ENCODE measurements around the gene SKAP1.
"Not testable (repeated sequence)": the region's sequence is repeated elsewhere in the genome, so short reads cannot be mapped to it uniquely, and the experiment has no call there.

The SKAP1 gene

GRCh38 chr17:48373130-48373830, 56.7 kb downstream of the SKAP1 start:
- no peak for DNase-seq (ENCODE audit: low read depth)

DNA sequence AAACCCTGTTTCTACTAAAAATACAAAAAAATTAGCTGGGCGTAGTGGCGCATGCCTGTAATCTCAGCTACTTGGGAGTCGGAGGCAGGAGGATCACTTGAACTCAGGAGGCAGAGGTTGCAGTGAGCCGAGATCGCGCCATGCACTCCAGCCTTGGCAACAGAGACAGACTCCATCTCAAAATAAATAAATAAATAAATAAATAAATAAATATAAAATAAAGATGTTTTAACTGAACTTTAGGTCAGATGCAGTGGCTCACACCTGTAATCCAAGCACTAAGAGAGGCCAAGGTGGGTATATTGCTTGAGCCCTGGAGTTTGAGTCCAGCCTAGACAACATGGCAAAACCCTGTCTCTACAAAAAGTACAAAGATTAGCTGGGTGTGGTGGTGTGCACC, 61.0 kb downstream of the SKAP1 start:
- DNase-seq (ENCODE audit: low read depth) = not testable (repeated sequence)

DNA sequence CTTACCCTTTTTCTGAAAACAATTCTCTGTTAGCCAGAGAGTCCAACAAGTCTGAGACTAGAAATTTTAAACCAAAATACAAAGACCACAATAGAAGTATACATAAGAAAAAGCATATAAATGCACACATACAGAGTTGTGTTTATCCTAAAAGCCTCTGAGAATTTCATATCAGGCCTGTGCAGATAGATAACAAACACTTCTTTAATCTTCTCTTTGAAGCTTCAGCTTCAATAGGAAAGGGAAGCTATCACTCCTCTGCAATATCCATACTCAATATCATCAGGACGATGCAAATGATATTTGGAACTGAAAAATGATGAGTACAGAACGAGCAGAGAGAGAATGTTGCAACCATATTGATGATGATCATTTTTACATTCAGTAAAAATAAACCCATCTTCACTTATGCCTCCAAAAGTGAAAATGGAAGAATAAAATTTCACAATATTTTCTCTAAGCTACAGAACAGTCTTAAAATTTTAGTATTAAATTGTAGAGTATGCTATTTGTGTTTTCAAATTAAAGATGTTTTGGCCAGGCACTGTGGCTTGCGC, 61.6 kb downstream of the SKAP1 start:
- DNase-seq (ENCODE audit: low read depth) = no peak

- no peak for DNase-seq (ENCODE audit: low read depth)
Observed at GRCh38 chr17:48363161-48363560, 66.9 kb downstream of the SKAP1 start.

GRCh38 chr17:48360861-48361633, 69.0 kb downstream of the SKAP1 start:
- DNase-seq (ENCODE audit: low read depth) = not testable (repeated sequence)

- DNase-seq (ENCODE audit: low read depth) = no peak
Observed at GRCh38 chr17:48357779-48358602, 72.0 kb downstream of the SKAP1 start.

- DNase-seq (ENCODE audit: low read depth) = no peak
Observed at GRCh38 chr17:48356866-48357265, 73.1 kb downstream of the SKAP1 start.

DNA sequence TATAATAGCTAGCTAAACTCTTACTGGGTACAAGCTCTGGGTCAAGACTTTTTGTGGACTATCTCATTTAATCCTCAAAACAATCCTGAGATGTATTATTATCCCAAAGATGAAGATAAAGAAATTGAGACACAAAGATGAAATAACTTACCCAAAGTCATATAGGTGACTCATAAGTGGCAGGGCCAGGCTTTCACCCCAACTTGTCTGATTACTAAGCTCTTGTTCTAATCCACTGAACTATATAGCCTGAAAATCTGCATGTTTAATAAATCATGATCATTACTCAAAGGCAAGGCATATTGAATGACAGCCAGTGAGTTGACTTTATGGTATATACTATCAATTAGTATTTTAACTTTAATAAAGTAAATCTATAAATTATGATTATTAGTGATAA, 77.4 kb downstream of the SKAP1 start:
- DNase-seq (ENCODE audit: low read depth) = no peak

DNA sequence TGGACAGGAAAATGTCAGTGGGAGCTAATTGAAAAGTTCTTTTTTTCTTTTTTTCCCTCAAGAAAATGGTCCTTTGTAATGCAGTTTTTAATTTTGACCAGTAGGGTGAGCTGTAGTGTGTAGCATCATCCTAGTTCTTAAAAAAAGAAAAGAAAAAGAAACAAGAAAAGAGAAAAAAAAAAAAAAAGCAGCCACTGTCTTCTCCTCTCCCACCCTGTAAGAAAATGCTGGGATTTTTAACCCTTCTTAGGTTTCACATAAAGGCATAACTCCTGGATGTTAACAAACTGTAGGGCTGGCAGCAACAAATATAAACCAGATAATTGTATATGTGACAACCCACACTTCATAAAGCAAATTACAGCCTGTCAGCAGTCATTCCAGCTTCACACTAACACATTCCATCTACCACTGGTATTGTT, 78.1 kb downstream of the SKAP1 start:
- DNase-seq (ENCODE audit: low read depth) = no peak

DNA sequence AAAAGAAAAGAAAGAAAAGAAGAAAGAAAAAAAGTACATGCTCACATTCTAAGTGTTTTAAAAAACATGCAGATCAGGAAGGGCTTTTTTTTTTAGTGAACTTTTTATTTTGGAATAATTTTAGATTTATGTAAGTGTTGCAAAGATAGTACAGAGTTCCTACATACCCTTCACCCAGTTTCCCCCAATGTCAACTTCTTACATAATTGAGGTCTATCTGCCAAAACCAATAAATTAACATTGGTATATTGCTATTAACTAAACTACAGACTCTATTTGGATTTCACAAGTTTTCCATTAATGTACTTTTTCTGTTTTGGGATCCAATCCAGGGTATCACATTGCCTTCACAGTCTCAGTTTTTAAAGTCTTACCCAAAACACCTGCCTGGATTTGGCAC, 81.7 kb downstream of the SKAP1 start:
- no peak for DNase-seq (ENCODE audit: low read depth)

- DNase-seq (ENCODE audit: low read depth) = no peak
Observed at GRCh38 chr17:48347177-48347576, 82.8 kb downstream of the SKAP1 start.

DNA sequence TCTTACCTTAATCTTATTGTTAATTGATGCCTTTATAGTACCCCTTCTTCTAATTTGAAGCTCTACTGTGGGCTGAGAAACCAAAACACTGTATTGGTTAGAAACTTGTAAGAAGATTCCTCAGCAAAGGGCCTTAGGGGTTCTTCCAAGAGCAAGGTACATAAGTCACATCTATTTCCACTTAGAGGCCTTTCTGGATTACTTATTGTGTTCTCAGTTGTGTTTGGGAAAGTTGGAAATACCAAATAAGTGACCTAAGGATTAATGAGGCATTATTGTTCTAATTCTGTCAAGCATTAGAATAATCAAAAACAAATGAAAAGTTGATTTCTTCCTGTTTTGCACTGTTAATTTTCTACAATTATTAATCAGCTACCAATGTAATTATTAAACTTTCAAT, 85.8 kb downstream of the SKAP1 start:
- DNase-seq (ENCODE audit: low read depth) = no peak

DNA sequence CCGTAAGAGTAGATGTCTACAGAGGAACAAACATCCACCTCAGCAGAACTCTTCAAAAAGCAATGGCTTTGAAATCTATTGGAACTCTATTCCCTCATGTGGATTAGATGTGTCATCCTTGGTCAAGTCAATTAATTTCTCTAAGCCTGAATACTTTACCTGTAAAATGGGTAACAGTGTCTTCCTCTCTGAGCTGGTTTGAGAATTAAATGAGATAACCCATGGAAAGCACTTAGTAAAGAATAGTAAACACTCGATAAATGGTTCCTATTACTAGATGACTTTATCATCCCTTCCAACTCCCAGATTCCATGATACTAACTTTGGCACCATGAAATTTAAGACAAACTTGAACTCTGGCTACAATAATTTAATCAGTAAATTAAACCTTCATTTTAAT, 89.1 kb downstream of the SKAP1 start:
- DNase-seq (ENCODE audit: low read depth) = no peak

DNA sequence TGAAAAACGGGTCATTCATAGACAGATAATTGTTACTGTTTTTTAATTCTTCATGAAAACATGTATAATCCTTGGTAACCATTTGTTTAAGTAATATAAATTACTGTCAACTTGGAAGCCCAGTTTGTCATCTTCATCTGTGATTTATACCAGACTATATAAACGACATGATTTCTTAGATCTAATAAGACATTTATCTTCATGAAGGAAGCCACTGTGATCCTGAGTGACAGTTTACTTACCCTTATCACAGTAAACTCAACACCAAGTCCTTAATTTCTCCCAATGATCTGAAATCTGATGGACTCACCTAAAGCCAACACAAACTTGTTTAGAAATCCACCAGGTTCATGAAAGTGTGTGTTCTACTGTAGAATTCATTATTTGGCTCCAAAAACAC, 91.3 kb downstream of the SKAP1 start:
- no peak for DNase-seq (ENCODE audit: low read depth)

- not testable (repeated sequence) for DNase-seq (ENCODE audit: low read depth)
Observed at GRCh38 chr17:48337903-48338302, 92.1 kb downstream of the SKAP1 start.

- DNase-seq (ENCODE audit: low read depth) = no peak
Observed at GRCh38 chr17:48336986-48337385, 93.0 kb downstream of the SKAP1 start.

GRCh38 chr17:48335858-48336500, 94.0 kb downstream of the SKAP1 start:
- no peak for DNase-seq (ENCODE audit: low read depth)

DNA sequence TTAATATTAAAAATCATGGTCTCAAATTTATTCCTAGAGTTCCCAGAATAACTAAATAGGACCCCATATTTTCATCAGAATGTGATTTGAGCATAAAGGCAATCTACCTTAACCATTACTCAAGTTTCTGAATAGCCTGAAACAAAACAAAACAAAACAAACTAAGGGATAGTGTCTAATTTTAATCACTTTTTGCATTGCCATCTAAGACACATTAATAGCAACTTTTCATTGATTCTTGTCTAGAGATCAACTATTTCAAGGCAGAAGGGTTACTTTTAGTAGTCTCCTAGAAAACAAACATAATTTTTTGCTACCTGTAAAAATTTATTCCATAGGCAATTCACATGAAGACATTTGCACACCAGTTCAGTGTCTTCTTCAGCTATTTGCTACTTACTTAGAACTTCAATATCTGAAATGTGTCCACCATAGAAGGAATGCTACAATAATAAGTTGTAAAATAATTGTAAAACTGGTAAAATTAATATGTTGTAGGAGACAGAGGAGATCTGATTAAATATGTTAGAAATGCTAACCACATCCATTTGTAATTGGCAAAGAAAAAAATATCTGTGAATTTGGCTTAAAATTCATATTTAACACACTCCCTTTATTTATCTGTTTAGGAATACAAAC, 94.7 kb downstream of the SKAP1 start:
- no peak for DNase-seq (ENCODE audit: low read depth)

- no peak for DNase-seq (ENCODE audit: low read depth)
Observed at GRCh38 chr17:48333034-48333530, 96.9 kb downstream of the SKAP1 start.

DNA sequence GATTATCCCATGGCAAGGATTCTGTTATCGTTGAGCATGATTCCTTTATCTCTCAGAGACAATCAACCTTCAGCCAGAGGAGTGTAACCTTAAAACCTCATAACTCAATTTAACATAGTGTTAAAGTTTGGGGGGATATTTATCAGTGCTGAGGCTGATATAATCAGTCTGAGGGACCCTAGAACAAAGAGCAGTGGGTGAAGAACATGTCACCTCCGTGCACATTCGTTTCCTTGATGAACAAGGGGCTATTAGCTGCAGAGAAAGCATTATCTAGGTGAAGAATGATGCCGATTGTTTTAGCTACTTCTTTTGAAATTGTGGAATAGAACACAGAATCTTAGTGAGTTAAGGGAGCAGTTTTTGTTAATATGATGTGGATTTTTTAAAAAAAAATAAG, 99.1 kb downstream of the SKAP1 start:
- DNase-seq (ENCODE audit: low read depth) = no peak

DNA sequence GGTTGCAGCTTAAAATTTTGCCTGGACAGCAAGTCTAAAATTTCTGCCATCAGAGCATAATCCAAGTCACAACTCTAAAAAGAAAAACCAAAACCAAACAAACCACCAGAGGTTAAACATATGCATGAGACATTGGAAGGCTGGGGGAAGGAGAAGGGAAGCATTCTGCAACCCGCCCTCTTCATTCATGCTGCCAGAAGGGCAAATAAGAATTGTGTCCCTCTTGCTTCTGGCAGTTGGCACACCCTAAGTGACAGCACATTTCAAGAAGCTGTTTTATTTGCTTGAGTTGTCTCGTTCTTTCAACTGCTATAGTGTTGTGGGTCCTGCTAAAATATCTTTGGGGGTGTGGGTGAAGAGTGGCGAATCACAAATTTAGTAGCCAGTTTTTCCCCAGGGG, 99.6 kb downstream of the SKAP1 start:
- no peak for DNase-seq (ENCODE audit: low read depth)
